ENCODE results near the gene NAPSA. TPM values are rescaled to one million over a fixed set of nuclear protein-coding genes. Genes with fewer than 3 reads are reported as not detected.
A peak's percentile ranks its signal among the peaks of the same experiment; 100 is the strongest.

NAPSA gene
- total RNA-seq, 2 donors from 2014 or later: 1.8 to 2.3 TPM

DNA sequence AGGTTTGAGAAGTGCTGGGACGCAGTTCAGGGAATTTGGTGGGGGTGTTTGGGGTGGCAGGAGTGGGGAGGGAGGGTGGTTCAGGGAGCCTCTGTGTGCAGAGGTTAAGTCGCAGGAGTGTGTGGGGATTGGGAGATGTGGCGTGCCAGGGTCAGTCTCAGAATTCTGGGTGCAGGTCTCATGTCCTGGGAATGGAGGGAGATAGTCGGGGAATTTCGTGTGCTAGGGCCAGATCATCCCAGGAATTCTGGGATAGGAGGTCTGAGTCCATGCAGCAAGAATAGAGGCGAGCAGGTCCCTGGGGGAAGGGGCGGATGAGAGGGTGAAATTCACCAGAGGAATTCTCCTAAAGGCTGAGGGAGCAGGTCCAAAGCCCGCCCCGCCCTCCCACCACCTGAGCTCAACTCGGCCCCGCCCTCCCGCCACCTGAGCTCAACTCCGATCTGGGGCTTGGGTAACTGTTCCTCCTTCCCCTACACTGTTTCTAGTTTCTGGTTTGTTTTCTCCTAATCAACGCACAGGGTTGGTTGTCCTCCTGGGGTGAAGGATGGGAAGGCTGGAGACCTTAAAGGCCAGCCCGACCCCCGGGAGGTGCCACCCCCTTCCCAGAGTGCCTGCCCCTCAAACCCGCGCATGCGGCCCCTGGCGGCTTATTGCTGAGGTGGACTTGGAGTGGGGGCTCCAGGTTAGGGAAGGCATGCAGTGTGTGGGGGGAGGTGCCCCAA lies 51.5 kb downstream of the NAPSA start:
- no peak for ATAC-seq
- 3% methylated on average over 12 to 20 of the region's 20 CpGs for WGBS, 2 donors

DNA sequence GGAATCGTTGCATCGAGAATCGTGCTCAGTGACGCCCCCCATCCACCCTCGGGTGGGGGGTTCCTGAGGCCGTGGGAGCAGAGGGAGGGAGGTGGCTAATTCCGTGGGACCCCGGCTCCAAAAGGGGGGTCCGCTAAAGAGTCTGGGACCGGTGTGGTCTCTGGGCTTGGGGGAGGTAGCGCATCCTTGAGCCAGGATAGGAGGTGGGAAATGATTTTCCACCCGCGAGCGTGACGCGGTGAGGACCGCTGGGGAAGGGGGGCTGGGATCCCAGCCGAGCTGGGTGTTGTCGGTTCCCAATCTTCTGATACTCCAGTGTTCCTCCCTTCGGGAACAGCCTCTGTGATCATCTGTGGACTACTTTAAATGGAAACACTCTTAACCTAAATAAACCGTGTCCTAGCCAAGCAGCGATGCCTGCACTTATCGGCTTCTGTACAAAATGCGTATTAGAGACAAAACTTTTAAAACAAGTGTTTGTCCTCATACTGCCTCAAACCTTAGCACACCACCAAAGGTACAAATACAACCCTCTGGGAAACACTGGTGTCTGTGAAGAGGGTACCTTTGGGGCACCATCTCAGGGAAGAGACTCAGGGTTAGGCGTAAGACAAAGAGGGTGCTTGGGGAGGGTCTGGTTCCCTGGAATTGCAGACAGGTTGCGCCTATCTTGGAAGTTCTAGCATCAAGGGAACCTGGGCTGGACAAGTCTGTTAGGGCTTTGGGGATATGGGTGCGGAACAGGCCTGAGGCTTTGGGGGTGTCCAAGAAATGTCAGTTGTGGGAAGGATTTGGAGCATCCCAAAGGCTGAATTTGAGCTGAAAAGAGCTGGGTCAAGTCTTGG lies 52.2 kb downstream of the NAPSA start:
- no peak for ATAC-seq
- intact Hi-C loops (cut with DNase I): no loop called here
- peaks cover 0 to 19% of the 10 kb centered on the region in 2 donors for H3K27me3 ChIP-seq
- 6 to 21% methylated on average over 9 to 27 of the region's 27 CpGs for WGBS, 2 donors
- H3K4me3 ChIP-seq: no peak overlapping the region
- H3K9me3 ChIP-seq: no peaks in the 10 kb centered on the region
- DNase-seq: no peak
- H3K36me3 ChIP-seq (replicated peaks in 1 of 2; ENCODE audit: insufficient read depth in 1 of 2, low read depth in 2 of 2): no peaks in the 10 kb centered on the region
- peaks cover 9% of the 10 kb centered on the region for H3K4me1 ChIP-seq
- no peak overlapping the region for H3K27ac ChIP-seq
- TF ChIP-seq POLR2A (IDR thresholded peaks at IDR 0.05): no peak
- TF ChIP-seq, protein P1, sequence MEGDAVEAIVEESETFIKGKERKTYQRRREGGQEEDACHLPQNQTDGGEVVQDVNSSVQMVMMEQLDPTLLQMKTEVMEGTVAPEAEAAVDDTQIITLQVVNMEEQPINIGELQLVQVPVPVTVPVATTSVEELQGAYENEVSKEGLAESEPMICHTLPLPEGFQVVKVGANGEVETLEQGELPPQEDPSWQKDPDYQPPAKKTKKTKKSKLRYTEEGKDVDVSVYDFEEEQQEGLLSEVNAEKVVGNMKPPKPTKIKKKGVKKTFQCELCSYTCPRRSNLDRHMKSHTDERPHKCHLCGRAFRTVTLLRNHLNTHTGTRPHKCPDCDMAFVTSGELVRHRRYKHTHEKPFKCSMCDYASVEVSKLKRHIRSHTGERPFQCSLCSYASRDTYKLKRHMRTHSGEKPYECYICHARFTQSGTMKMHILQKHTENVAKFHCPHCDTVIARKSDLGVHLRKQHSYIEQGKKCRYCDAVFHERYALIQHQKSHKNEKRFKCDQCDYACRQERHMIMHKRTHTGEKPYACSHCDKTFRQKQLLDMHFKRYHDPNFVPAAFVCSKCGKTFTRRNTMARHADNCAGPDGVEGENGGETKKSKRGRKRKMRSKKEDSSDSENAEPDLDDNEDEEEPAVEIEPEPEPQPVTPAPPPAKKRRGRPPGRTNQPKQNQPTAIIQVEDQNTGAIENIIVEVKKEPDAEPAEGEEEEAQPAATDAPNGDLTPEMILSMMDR (IDR thresholded peaks at IDR 0.05): no peak

More for the DNA sequence above, 51.5 kb downstream of the NAPSA start:
- Histone ChIP-seq H3K36me3 (replicated peaks in 1 of 2; ENCODE audit: insufficient read depth in 1 of 2, low read depth in 2 of 2) (no peaks in the 10 kb centered on the region), H3K4me3 (no peak overlapping the region), H3K27me3 (peaks cover 0 to 19% of the 10 kb centered on the region in 2 donors), H3K4me1 (peaks cover 9% of the 10 kb centered on the region), H3K27ac (no peak overlapping the region), H3K9me3 (no peaks in the 10 kb centered on the region)
- intact Hi-C loops (cut with DNase I): no loop called here
- peak in 2 of 4 donors; percentile 22 to 49 for DNase-seq
- no peak for TF ChIP-seq POLR2A (IDR thresholded peaks at IDR 0.05)
- TF ChIP-seq, protein P1 (IDR thresholded peaks at IDR 0.05): no peak

DNA sequence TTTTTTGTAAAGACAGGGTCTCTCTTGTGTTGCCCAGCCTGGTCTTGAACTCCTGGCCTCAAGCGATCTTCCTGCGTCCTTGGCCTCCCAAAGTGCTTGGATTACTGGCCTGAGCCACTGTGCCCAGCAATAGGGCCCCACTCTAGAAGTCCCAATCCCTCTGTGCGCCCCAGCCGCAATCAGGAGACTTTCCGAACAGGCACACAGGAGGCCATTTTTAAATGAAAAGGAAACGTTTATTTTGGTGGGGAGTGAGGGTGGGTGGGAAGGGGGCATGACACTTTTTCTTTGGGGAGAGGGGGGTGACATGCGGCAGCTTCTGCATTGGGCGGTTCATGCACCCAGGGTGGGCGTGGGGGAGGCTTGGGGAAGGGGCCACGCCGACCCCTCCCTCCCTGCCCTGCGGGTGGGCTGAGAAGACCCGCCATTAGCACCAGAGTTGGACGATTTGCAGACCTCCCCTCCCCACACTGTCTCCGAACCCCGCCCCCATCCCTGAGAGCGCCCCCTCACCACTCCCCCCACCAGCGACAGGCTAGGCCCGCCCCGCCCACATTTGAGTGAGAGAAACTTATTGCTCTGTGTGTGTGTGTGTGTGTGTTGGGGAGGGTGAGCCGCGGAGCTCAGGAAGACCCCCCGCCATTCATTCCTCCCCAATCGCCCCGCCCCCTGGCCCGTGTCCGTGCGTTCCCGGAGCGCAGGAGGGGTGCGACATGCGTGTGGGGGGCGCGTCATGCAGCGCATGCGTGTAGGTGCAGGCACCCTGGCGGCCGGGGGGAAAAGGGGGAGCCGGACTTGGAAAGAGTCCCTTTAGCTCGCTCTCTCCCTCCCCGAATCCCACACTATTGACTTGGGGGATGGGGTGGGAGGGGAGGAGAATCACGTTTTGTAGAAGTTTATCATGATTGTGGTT lies 53.5 kb downstream of the NAPSA start:
- Histone ChIP-seq H3K27ac (no peak overlapping the region), H3K9me3 (no peaks in the 10 kb centered on the region), H3K27me3 (peaks cover 0 to 19% of the 10 kb centered on the region in 2 donors), H3K4me3 (no peak overlapping the region), H3K36me3 (replicated peaks in 1 of 2; ENCODE audit: insufficient read depth in 1 of 2, low read depth in 2 of 2) (no peaks in the 10 kb centered on the region), H3K4me1 (peaks cover 9% of the 10 kb centered on the region)
- 5 to 19% methylated on average over 15 to 40 of the region's 42 CpGs for WGBS, 2 donors
- ATAC-seq (no peak), DNase-seq (peak in 2 of 4 donors; percentile 20 to 39)
- intact Hi-C loops (cut with DNase I): no loop called here
- TF ChIP-seq, protein P1 (IDR thresholded peaks at IDR 0.05): no peak
- no peak for TF ChIP-seq POLR2A (IDR thresholded peaks at IDR 0.05)

DNA sequence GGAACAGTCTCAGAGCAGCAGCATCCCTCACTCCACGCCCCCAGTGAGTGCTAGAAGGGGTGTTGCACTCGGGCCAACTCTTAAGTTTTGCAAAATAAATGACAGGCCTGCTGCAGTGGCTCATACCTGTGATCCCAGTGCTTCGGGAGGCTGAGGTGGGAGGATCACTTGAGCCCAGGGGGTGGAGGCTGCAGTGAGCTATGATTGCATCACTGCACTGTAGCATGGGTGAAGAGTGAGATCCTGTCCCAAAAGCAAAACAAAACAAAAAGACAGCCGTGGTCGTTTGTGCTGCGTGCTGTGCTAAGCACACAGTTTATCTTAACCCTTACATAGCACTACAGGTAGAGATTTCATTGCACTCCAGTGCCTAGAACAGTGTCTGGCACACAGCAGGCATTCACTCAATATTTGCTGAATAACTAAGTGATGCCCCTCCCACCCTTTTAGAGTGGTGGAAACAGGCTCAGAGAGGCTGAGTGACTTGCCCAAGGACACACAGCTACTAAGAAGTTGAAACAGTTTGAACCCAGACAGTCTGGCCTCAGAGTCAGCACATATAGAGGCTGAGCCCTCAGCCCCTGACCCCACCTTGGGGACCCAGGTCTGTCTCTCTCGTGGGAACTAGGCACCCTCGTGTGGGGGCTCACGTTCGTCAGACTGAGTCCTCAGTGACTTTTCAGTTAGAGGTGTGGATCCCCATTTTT lies 54.5 kb downstream of the NAPSA start:
- no peak overlapping the region for H3K27ac ChIP-seq
- TF ChIP-seq, protein P1 (IDR thresholded peaks at IDR 0.05): no peak
- TF ChIP-seq POLR2A (IDR thresholded peaks at IDR 0.05): no peak
- intact Hi-C loops (cut with DNase I): no loop called here
- no peak for ATAC-seq
- no peak for DNase-seq
- no peak overlapping the region for H3K4me3 ChIP-seq
- no peaks in the 10 kb centered on the region for H3K9me3 ChIP-seq
- peaks cover 0 to 19% of the 10 kb centered on the region in 2 donors for H3K27me3 ChIP-seq
- no peaks in the 10 kb centered on the region for H3K36me3 ChIP-seq (replicated peaks in 1 of 2; ENCODE audit: insufficient read depth in 1 of 2, low read depth in 2 of 2)
- H3K4me1 ChIP-seq: peaks cover 9% of the 10 kb centered on the region
- WGBS, 2 donors: 29 to 39% methylated on average over 5 to 10 of the region's 10 CpGs
